GM21528 (cell line): ENCODE data around the gene DACT2.
"Not testable (repeated sequence)": the region's sequence is repeated elsewhere in the genome, so short reads cannot be mapped to it uniquely, and the experiment has no call there.

Experiments
- ATAC-seq: cut with Tn5 transposase; IDR thresholded peaks from one replicate; pipeline ENCODE4 v1.9.1; 2021; ENCODE audit warnings: mild to moderate bottlenecking, moderate library complexity; ENCODE audit not compliant: unreplicated experiment, low FRiP score

The DACT2 gene

DNA sequence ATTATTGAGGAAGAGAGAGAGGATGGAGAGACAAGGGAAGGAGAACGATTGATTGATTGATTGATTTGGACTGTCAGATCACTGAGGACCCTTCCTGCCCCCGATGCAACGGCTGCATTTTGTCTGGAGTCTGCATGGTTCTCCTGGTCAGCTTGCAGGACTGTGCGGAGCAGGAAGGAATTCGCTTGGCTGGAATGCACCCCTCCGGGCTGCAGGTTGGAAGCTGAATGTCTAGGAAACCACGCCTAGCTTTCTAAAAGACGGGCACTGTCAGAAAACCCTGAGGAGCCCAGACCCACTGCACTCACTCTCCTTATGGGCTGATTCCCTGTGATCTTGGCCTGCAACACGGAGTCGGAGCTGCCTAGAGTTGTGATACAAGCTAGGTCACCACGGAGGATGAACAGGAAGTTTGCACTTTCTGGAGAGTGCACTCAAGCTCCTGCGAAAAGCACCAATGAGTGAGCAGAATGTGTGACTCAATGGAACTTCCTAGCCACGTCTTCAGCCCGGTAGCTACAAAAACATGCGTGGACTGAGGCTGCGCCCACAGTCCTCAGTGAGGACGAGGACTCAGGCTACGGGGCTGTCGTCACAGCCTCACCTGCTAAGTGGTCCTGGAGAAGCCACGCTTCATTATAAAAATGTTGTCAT lies 14.4 kb downstream of the DACT2 start:
- no peak for ATAC-seq

DNA sequence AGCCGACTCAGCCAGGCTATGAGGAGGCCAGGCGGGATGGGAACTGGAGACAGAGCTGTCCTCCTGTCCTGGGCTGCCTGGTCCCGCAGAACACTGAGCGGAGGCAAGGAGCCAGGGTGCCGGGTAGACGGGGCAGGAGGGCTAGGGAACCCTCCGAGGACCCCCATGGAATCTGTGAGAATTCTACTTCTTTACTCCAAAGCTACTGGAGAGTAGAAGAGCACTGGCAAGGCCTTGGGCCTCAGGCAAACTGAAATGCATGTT lies 14.9 kb downstream of the DACT2 start:
- no peak for ATAC-seq

DNA sequence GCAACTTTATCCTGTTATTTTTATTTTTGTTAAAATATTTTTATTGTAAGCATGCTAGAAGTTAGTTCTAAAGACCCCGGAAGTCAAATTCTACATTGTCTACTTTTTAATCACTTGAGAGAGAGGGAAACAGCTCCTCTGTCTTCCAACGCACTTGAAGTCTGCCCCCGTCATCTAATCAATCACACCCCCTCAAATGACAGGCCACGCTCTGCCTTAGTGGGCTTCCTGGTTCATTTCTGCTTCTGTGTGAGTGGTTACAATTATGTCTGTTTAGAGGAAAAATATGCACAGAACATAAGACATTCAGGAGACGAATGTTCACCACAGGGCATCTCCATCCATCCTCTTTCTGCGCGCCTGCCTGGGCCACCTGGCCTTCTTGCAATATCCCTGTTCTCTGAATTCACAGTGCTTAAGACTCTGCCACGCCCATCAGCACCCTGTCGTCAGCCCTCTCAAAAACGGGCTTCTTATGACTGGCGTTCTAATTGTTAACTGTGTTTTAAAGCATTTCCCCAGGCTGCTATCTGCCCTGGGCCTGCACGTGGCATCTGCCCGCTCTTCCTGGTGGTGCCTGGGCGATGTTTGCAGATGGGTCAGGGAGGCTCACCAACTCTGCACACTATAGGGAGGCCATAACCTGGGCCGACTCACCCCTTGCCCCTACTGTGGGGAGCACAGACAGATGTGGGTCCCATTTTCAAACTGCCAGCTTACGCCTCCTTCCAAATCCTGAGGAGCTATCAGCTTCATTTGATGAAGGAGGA lies 15.4 kb downstream of the DACT2 start:
- no peak for ATAC-seq

DNA sequence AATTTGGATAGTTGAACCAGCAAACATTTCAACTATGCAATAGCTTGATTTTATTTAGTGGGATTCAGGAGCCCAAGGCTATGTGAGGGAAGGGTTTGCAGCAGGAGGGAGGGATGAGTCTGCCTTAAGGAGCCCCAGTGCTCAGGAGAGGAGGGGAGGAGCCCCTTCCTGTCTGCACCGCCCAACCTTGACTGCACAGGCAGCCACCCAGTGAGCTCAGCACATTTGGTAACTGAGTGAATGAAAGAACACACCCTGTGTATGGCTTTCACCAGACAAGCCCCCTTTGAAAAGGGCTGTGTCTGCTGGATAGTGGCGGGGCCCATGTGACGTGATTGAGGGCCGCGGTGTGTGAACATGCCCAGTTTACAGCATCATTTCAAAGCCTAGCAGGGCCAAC lies 17.0 kb downstream of the DACT2 start:
- ATAC-seq: no peak

DNA sequence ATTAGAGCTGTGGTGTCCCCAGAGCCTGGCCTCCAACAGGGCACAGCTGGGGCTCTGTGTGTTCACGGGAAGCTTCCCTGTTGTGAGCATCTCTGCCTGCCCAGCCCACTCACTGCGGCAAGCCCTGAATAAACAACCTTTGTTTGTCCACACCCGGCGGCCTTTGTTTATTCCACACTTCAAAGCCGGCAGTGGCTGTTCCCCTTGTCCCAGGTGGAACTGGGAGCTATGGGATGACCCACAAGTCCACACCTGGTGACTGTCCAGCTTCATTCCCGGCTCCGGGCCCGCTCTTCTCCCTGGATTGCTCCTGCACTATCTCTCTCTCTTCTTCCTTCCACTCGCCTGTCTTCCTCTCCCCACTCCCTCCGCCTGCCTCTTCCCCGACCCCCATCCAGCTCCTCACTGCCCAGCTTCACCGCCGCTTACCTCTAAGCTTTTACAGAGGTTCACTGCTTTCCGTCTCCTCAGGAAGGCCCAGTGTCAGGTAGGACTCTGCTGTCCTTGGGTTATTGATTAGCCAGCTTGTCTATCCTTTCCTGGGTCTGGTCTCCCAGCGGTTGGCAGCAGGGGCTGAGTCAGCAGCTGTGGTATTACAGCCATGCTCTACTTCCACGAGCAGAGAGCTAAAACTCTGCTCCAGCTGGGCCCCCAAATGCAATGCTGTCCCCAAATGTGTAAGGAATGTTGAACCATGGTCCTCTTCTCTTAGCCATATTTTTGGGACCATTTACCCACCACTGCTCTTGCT lies 17.8 kb downstream of the DACT2 start:
- ATAC-seq: no peak

DNA sequence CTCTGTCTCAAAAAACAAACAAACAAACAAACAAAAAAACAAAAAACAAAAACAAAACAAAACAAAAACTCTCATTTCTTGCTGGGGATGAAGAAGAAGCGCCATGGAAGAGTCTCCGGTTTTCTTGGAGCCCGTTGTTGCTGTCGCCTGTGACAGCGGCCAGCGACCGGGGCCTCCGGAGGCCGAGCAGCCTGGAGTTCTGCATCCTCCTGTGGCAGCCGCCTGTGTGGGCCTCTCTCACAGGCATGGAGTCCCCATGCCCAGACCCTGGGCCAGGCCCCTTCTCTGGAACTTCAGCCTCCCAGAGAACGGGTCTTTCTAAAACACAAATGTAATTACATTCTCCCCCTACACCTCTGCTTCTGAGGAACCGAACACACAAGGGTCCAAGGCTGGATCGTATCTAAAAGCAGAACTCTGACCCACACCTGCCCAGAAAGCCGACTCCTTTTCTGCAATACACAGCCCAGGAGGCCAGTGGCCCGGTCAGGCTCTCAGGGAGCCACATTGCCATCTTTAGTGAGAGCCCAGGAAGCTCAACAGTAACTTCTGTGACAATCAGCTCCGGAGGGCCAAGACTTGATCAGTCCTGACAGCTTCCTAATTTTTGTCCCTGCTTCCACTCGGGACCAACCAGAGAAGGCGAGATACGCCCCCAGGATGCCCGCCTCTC lies 18.5 kb downstream of the DACT2 start:
- ATAC-seq: no peak

DNA sequence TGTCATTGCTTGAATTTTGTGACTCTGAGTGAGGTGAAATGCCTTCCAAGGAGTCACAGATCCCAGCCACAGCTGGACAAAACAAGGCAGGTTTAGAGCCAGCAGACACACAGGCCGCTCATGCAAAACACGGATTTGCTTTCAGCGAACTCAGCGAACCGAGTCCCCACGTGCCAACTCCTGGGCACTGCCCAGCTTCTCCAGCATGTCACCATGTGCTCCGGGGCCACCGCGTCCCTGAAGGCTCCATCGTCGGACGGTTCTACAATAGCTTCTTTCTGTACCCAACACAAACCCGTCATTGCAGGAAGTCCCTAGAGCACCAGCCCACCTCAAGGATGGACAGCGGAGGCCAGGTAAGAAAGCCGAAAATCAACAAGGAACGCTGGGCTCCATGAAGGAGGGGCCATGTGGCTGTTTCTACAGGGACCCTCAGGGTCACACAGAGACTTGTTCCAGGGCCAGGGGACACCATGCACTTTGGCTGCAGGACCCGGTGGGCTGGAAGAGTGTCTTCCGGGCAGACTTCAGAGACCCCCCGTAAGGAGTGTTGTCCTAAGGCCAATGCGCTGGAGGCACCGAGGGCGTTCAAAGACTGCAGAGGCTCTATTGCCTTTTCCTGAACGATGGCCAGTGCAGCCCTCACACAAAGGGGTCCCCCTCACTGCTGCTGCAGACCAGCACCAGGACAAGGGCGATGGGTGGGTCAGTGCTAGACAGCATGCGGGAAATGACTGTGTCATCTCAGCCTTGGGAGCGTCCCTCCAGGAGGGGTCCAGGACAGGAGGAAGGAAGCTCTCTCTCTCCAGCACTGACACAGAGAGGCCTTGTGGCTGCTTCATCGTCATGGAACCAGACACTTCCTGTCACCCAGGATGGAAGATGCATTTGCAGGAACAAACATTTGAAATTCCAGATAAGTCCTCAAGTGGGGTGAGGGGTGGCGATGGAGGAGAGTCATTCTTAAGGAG lies 19.8 kb downstream of the DACT2 start:
- ATAC-seq: no peak

DNA sequence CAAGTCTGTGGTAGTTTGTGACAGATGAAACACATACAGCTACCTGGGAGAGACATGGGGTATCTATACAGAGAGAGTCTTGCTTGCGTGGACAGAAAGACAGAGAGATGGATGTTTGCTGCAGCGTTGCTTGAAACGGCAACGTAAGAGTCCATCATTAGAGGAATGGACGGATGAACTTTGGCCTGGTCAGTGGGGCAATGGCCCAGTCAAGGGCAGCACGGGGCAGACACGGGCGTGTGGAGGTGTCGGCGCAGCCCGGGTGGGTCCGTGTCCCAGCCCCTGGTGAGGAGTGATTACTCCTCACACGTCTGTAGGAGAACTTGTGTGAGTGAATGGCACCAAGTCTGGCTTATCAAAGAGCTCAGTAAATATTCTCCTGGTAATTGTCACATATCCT lies 21.9 kb downstream of the DACT2 start:
- ATAC-seq: no peak

DNA sequence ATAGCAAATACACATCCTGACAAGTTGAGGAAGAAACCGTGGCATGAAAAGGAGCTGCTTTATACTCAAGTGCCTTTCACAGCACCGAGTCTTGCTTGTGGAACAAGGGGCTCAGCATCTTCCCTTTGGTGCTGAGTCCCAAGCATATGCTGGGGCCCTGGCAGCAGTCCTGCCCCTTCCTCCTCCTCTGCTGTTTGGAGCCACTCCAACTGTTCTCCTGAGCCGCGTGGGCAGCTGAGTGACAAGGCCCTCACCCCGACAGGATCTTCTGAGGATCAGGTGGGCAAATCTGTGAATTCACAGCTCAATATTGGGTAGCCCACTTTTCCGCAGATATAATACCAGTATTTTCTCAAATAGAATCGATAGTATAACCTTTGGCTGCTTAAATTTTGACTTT lies 24.7 kb downstream of the DACT2 start:
- ATAC-seq: no peak

DNA sequence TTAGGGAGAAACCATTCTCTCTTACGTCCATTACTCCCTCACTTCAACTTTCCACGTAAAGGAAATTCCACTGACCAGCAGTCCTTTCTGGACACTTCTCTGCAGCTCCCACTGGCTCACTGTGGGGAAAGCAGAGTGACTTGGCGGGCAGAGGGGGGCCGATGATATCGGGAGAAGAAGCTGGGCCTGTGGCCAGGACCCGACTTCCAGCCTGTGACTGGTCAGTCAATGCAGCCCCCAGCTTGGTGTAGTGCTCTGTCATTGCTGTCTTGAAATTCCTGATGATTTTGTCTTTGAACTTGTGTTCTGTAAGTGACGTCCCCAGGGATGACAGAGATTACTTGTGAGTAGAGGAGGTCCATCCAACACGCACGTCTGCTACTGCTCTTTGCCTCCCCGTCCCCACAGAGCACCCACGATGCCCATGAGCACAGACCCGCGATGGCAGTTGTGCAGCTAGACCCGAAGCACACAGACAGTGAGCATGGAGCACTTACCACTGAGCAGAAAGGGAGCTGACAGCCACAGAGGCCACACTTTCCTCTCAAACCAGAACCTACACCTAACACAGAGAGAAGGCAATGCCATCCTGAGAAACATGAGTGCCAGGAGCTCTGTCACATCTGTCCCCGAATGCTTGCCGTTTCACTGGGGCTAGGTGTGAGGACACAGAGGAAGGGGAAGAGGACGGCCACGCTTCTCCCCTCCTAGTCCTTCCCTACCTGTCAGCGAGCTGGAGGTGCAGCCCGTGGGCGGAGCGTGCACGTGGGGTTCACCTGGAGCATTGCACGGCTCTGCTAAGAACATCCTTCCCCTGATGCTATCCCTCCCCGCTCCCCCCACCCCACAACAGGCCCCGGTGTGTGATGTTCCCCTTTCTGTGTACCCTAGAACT lies 25.7 kb downstream of the DACT2 start:
- ATAC-seq: no peak

DNA sequence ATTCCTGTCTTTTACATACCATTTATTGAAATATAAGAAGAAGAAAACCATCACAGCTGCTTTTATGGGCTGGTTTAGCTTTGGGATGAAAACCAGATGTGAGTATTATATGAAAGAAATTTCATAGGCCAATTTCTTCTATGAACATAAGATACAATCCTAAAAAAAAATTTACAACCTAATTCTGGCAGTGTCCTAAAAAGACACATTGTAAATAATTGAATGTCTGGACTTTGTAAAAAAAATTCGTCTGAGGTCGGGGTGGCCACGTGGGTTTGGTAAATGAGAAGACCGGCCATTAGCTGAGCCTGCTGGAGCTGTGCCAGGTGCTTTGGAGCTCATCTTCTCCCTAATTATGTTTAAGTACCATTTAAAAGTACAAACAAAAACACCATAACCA lies 26.8 kb downstream of the DACT2 start:
- ATAC-seq: no peak

DNA sequence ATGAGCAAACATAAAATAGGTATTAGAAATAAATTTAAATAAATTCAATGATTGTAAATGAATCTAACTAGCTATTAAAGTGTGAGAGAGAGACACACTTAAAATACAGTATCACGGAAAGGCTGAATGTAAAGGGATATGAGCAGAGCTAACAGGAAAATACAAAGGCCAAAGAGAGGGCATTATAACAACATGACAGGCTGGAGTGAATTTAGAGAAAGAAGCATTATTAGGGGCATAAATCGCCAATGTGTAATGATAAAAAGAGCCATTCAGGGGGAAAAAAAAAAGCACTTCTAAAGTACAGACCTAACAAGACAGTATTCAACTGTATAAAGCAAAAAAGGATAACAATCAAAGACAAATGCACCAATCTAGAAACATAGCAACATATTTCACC lies 28.1 kb downstream of the DACT2 start:
- ATAC-seq: no peak

DNA sequence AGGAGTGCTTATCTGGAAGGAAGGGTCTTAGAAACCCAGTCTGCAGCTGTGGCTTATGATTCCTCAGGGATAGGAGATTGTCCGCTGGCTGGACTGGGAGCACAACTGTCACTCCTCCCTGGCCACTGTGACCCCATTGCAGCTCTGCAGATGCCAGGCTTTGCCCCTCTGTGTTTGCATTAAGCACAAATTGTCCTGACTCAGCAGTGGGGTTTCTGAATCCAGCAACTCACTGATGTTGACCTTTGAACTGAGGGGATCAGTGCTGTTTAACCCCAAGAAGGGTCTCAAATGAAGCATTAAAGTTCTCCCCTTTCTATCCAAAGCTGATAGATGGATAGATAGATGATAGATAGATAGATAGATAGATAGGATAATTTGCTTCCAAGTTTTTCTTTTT lies 29.5 kb downstream of the DACT2 start:
- ATAC-seq: no peak

DNA sequence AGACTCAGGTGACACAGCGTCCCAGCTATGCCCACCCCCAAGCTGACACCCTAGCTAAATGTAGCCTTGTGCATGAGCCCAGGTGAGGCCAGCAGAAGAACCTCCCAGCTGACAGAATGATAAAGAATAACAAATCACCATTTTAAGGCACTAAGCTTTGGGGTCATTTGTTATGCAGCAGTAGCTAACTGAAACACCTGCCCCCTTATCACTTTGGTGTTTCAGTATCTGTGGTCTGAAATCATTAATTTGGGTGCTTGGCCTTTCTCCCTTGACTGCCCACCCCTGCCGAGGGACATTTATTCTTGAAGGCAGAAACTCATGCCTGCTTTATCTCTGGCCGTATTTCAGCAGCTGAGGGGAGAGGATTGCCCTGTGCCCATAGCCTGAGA lies 30.0 kb downstream of the DACT2 start:
- ATAC-seq: no peak

DNA sequence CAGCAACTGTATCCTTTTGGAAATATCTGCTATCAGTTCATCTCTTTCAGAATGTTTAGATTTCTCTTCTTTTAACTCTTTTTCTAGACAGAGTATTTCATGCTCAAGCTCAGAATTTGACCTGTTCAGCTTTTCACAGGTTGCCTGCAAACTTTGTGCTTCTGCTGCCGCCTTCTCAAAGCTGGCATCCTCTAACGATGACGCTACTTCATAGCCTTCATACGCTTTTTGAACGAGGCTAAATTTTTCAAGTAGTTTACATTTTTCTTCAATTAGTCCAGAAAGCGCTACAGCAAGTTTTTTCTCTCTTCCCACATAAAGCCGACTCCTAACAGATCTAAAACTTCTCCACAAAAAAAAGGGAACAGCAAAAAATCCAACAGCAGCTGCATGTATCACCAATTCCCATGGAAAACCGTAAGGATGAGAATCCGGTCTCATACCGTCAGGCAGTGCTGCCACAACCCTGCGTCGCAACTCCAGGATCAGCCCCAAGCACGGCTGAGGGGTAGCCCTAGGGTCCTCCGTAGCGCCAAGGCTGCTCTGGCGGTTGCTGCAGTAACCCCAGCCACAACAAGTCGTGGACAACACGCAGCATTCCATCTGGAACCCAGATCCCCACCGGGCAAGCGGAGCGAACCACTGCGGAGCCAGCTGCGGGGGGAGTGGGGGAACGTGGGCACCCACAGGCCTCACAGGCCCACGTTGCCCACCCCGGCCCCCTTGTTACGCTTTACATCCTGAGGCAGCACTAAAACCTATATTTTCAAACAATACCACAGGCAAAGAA lies 30.6 kb downstream of the DACT2 start:
- ATAC-seq: no peak

DNA sequence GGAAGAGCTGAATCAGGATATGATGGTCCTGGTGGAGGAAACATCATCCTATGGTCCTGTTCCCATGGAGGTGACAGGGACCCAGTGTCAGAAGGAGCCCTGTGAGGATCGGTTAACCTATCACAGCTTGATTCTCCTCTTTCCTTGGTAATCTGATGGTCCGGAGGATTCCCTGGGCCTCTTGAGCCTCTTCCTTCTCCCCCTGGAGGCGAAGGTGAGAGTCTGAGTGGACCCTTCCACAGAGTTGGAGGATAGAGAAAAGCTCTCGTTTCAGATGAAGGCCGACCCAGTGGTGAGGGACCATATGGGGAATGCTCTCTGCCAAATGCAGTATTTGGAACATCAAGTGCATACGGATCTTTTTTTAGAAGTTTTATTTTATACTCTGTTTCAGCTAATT lies 32.1 kb downstream of the DACT2 start:
- ATAC-seq: not testable (repeated sequence)

DNA sequence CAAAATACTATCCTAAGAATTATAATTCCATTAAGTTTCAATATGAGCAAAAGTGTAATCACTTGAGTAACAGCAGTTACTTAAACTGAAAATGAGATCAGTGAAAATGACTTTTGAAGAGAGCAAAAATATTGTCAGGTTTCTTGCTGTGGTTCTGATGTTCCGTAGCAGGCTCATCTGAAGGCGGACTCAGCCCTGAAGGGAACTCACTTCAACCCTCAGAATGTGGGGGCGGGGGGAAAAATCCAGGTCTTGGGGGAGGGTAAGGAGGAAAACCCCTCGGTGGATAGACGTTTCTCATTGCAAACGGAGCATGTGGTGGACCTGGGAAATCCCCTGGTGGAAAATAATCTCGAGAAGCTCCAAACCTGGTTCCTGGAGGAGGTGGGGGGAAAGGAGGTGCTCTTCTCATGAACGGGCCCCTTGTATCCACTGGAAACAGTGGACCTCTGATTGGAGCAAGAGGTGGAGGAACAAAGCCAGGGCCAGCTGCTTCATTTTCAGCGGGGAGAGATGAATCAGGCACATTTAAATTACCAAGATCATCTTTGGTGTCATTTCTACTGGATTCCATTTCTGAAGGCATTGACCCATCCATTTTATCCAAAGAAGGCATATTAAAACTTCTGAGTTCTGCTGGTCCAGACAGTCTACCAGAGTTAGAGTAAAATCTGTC lies 32.7 kb downstream of the DACT2 start:
- not testable (repeated sequence) for ATAC-seq

DNA sequence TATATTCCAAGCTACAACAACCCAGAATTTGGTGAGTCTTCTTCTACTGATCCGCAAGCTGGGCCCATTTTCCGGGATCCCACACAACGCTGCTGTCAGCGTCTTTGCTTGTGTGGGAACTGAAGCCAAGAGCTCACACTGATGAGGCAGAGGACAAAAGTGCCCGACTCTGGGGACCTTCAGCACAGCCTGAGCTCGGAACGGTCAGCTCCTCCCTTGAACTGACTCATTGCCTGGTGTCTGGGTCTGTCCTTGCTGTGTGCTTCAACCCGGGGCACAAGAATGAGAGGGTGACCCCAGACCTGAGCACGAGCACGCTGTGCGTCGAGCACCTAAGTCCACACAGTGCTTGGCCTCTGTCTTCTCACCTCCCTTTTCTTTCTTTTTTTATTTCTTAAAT lies 33.5 kb downstream of the DACT2 start:
- ATAC-seq: no peak
